NCI-H2196 (cell line): Measurements from ENCODE around the gene TUBA8.
"Not testable (repeated sequence)": the region's sequence is repeated elsewhere in the genome, so short reads cannot be mapped to it uniquely, and the experiment has no call there.

Source experiments
- DNase-seq: peaks from one replicate; lab custom pipeline; 2025; ENCODE audit not compliant: unreplicated experiment; lab: John Stamatoyannopoulos, UW

Gene TUBA8

GRCh38 chr22:18172203-18172602 is 61.6 kb downstream of the TUBA8 start:
- DNase-seq = not testable (repeated sequence)

GRCh38 chr22:18172776-18173175 is 62.2 kb downstream of the TUBA8 start:
- not testable (repeated sequence) for DNase-seq

GRCh38 chr22:18173441-18173840 is 62.8 kb downstream of the TUBA8 start:
- DNase-seq = not testable (repeated sequence)
